GM10248 (cell line): ENCODE results near the gene MYLIP.
"Not testable (repeated sequence)": the region's sequence is repeated elsewhere in the genome, so short reads cannot be mapped to it uniquely, and the experiment has no call there.

ENCODE experiments used
- CTCF ChIA-PET: fragments of 300-600 bp; sonication (Branson Sonifier 250); formaldehyde crosslinking; extraction: SDS; loops from one replicate; lab custom pipeline; 2021; ENCODE audit warnings: antibody characterized with exemption; lab: Yijun Ruan, JAX
- POLR2A ChIA-PET: fragments of 350-650 bp; sonication (Branson Sonifier 250); formaldehyde crosslinking; extraction: SDS; loops from one replicate; lab custom pipeline; 2020; ENCODE audit warnings: antibody characterized with exemption; lab: Yijun Ruan, JAX
- DNase-seq: peaks from one replicate; pipeline ENCODE4 v3.0.0; 2012; ENCODE audit errors: extremely low spot score
- TF ChIP-seq, protein P1 (sequence below): IDR thresholded peaks from 2 replicates; pipeline ENCODE4 v1.5.1; 2012; ENCODE audit warnings: mild to moderate bottlenecking, low read depth; ENCODE audit errors: extremely low read depth, missing control alignments, control extremely low read depth

Gene MYLIP

GRCh38 chr6:16174416-16175078 lies 45.7 kb downstream of the MYLIP start:
- no peak for DNase-seq
- TF ChIP-seq, protein P1, sequence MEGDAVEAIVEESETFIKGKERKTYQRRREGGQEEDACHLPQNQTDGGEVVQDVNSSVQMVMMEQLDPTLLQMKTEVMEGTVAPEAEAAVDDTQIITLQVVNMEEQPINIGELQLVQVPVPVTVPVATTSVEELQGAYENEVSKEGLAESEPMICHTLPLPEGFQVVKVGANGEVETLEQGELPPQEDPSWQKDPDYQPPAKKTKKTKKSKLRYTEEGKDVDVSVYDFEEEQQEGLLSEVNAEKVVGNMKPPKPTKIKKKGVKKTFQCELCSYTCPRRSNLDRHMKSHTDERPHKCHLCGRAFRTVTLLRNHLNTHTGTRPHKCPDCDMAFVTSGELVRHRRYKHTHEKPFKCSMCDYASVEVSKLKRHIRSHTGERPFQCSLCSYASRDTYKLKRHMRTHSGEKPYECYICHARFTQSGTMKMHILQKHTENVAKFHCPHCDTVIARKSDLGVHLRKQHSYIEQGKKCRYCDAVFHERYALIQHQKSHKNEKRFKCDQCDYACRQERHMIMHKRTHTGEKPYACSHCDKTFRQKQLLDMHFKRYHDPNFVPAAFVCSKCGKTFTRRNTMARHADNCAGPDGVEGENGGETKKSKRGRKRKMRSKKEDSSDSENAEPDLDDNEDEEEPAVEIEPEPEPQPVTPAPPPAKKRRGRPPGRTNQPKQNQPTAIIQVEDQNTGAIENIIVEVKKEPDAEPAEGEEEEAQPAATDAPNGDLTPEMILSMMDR = no peak
- ChIA-PET POLR2A (no interaction called here), CTCF (interaction anchor here (1.5 kb wide), 1 partner anchor 9 kb away, joined by 4 read pairs; no protein-coding TSS in a partner anchor)

- CTCF ChIA-PET, POLR2A ChIA-PET, DNase-seq: not testable (repeated sequence)
These were observed 47.7 kb downstream of the MYLIP start for GRCh38 chr6:16176600-16176999.

DNA sequence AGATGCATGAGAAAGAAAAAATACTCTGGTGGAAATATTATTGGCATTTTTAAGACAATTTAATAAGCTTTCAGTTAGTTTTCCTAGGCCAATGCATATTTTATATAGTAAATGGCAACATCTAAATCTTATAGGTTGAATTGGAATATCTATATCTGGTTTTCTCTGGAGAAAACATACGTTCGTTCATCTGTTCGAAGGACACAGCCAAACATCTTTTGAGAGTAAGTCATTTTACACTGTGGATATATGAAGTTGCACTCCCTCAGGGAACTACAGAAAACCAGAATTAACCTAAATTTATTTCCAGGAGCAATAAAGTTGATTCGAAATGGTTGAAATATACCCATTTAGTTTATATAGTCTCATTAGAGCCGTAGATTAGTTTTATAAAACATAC lies 49.0 kb downstream of the MYLIP start:
- DNase-seq = no peak
- POLR2A ChIA-PET = no interaction called here
- CTCF ChIA-PET = interaction anchor here (1.5 to 7.3 kb wide), 2 partner anchors 49 to 485 kb away, joined by 3 to 126 read pairs; partner anchors contain the start of gene MYLIP
- TF ChIP-seq, protein P1 = no peak

- no peak for DNase-seq
- ChIA-PET POLR2A (no interaction called here), CTCF (interaction anchor here (1.5 to 7.3 kb wide), 2 partner anchors 50 to 485 kb away, joined by 3 to 126 read pairs; partner anchors contain the start of gene MYLIP)
- TF ChIP-seq, protein P1 = no peak
These were observed 49.5 kb downstream of the MYLIP start for GRCh38 chr6:16178351-16178750.

DNA sequence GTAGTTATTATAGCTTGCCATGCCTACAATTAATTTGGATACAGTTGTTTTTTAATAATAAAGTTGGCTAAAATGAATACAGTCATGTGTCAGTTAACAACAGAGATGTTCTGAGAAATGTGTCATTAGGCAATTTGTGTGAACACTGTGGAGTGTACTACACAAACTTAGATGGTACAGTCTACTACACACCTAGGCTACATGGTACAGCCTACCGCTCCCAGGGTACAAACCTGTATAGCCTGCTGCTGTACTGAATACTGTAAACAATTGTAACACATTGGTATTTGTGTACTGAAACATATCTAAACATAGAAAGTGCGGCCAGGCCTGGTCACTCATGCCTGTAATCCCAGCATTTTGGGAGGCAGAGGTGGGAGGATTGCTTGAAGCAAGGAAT lies 50.2 kb downstream of the MYLIP start:
- ChIA-PET POLR2A (no interaction called here), CTCF (interaction anchor here (1.6 to 7.3 kb wide), 3 partner anchors 12 to 486 kb away, joined by 5 to 126 read pairs (median 66); no protein-coding TSS in a partner anchor)
- DNase-seq = no peak
- TF ChIP-seq, protein P1 = no peak

- ChIA-PET POLR2A (no interaction called here), CTCF (interaction anchor here (0.7 to 7.3 kb wide), 11 partner anchors 10 to 525 kb away, joined by 3 to 126 read pairs (median 5); partner anchors contain the start of gene MYLIP)
- TF ChIP-seq, protein P1 = no peak
- DNase-seq = no peak
These were observed 51.1 kb downstream of the MYLIP start for GRCh38 chr6:16179970-16180431.
